Activated CD8-positive, alpha-beta memory T cell treated with anti-CD3 and anti-CD28 coated beads, Interleukin-2, amount 10 ng/mL, durations not matched to agents 7 days and 5 days (primary cell): ENCODE measurements around the gene MPPE1. TPM values are rescaled to one million over a fixed set of nuclear protein-coding genes. Genes with fewer than 3 reads are reported as not detected.

ENCODE experiments used
- ATAC-seq: fragments of 150-1000 bp; cut with Tn5 transposase; one replicate; pipeline ENCODE4 v1.10.0; 2021; ENCODE audit warnings: moderate library complexity
- CTCF ChIA-PET: fragments of 350-600 bp; sonication (Branson Sonifier 250); formaldehyde crosslinking; loops from one replicate; lab custom pipeline; 2021; ENCODE audit warnings: antibody characterized with exemption; lab: Charles Lee
- DNase-seq: peaks from one replicate; pipeline ENCODE4 v3.0.0-alpha.2; 2020
- H3K27ac Mint-ChIP-seq: one replicate; pipeline ENCODE4 v1.8.0; 2021; ENCODE audit warnings: mild to moderate bottlenecking, mixed read lengths
- H3K27me3 Mint-ChIP-seq: one replicate; pipeline ENCODE4 v1.8.0; 2021; ENCODE audit warnings: mixed read lengths
- H3K36me3 Mint-ChIP-seq: one replicate; pipeline ENCODE4 v1.8.0; 2021; ENCODE audit warnings: mild to moderate bottlenecking, mixed read lengths
- H3K4me1 Mint-ChIP-seq: one replicate; pipeline ENCODE4 v1.8.0; 2021; ENCODE audit warnings: mixed read lengths
- H3K4me3 Mint-ChIP-seq: one replicate; pipeline ENCODE4 v1.8.0; 2021; ENCODE audit warnings: mild to moderate bottlenecking, moderate library complexity, mixed read lengths
- H3K9me3 Mint-ChIP-seq: one replicate; pipeline ENCODE4 v1.8.0; 2022; ENCODE audit warnings: low read depth, mixed read lengths
- total RNA-seq, 2 experiments: library from RNA; stranded (reverse); gene quantifications; one replicate each; pipeline ENCODE4 v1.2.3, GENCODE V29; 2021

The MPPE1 gene, protein sequence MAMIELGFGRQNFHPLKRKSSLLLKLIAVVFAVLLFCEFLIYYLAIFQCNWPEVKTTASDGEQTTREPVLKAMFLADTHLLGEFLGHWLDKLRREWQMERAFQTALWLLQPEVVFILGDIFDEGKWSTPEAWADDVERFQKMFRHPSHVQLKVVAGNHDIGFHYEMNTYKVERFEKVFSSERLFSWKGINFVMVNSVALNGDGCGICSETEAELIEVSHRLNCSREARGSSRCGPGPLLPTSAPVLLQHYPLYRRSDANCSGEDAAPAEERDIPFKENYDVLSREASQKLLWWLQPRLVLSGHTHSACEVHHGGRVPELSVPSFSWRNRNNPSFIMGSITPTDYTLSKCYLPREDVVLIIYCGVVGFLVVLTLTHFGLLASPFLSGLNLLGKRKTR
- 10 to 100 TPM; 42.9 to 64.9 TPM for total RNA-seq

GRCh38 chr18:11908182-11909060, at the start of gene MPPE1:
TSS of gene MPPE1 (minus strand) at chr18:11908317. CDS start at chr18:11897264, 11,053 bp downstream.
- Mint-ChIP-seq H3K27me3 (no peaks in the 10 kb centered on the region), H3K4me1 (peaks cover 26% of the 10 kb centered on the region), H3K9me3 (no peaks in the 10 kb centered on the region), H3K4me3 (peak within 1 kb of the TSS; percentile 96), H3K27ac (peak within 1 kb of the TSS; percentile 95), H3K36me3 (peaks cover 13% of the 10 kb centered on the region)
- DNase-seq = peak; percentile 91
- CTCF ChIA-PET = interaction anchor here (1.4 to 2.7 kb wide), 2 partner anchors 13 to 87 kb away, joined by 3 to 9 read pairs; no protein-coding TSS in a partner anchor
- peak; percentile 95 for ATAC-seq

DNA sequence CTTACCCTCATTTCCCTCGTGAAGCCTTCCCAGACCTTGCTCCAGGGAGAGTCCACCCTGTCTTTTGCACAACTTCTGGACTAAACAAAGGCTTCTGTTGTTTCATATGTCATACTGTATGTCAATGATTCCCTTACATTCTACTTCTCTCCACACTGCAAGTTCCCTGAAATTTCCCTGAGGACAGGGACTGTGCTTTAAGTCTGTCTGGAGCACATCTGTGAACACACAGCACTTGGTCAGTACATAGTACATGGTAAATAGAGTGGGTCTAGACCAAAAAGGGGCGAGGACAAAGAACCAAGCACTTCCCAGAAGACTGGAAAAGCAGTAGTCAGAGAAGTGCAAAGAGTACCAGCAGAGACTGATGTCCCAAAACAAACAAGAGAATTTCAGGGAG, 49.5 kb upstream of the MPPE1 start:
- H3K36me3 Mint-ChIP-seq = peaks cover 2% of the 10 kb centered on the region
- H3K4me3 Mint-ChIP-seq = no peak overlapping the region
- H3K9me3 Mint-ChIP-seq = peaks cover 10% of the 10 kb centered on the region
- H3K27me3 Mint-ChIP-seq = peaks cover 2% of the 10 kb centered on the region
- CTCF ChIA-PET = no interaction called here
- DNase-seq (no peak), ATAC-seq (no peak)
- peaks cover 2% of the 10 kb centered on the region for H3K4me1 Mint-ChIP-seq
- H3K27ac Mint-ChIP-seq = no peak overlapping the region

DNA sequence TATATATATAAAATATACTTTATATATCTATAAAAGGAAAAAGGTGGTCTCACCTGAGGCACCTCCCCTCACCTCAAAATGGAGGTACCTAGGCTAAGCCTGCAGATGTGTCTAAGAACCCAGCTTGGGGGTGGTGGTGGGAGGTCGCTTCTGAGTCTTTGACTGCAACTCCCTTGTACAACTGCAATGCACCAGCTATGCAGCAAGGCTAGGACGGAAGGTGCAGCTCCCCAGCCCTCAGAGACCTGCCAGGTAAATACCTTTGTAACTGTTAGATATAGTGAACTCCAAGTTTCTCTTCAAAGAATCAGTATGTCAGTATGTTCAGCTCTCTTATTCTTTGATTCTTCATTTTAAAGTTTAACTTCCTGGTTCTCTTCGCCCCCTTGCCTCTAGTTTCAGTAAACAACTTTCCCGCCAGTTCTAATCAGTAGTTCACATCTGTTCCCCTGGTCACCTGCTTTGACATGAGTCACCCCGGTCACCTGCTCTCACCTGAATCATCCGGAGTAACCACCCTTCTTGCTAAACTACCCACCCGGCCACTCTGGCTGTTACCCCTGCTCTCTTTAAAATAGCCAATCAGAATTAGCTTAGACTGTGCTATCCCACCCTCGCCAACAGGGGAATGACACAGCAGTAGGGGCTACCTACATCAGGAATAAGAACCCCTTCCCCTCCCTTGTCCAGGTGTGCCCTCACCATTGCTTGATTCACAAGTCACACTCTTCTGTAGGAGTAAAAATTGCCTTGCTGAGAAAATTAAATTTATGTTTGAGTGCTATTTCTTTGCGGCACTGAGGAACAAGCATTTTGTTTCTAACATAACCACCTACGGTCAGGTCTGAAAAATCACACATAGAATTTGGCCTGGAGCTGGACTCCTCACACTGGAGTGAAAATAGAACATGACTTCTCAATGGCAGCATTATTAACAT, 48.5 kb upstream of the MPPE1 start:
- Mint-ChIP-seq H3K4me1 (peaks cover 2% of the 10 kb centered on the region), H3K36me3 (peaks cover 2% of the 10 kb centered on the region), H3K27me3 (no peaks in the 10 kb centered on the region), H3K9me3 (peaks cover 10% of the 10 kb centered on the region), H3K27ac (no peak overlapping the region), H3K4me3 (no peak overlapping the region)
- DNase-seq (no peak), ATAC-seq (no peak)
- CTCF ChIA-PET = no interaction called here

DNA sequence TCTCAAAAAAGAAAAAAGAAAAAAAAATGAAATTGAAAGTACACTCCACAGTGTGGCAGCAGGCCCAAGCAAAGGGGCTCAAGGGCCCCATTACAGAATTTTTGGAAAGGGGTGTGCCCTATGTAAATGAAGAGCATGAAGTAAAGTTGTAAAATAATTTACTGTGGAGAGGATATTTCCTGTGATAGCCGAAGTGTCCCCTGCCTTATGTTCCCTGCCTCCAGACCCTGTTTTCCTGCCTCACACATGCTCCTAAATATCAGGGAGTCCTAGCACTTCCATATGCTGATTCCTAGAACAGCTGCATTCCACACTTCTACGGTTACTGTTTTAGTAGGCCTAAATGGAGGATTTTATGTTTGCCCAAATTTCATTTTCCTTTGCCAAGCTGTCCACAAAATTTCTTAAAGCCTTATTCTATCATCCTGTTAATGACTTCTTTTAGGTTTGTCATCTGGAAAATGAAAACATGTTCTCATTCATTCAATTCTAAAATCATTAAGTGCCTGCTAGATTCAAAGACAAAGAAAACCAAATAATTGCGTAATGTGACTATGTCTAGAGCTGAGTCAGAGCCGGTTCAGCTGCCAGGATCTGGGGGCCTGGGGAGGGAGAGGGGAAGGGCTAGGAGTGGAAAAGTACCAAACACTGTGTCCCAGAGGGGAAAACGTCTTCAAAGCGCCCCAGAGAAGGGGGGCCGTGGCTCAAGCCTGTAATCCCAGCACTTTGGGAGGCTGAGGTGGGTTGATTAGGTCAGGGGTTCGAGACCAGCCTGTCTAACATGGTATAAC, 47.3 kb upstream of the MPPE1 start:
- no peak for DNase-seq
- CTCF ChIA-PET = interaction anchor here (0.5 to 1.7 kb wide), 2 partner anchors 17 to 1489 kb away, joined by 3 to 6 read pairs; no protein-coding TSS in a partner anchor
- Mint-ChIP-seq H3K4me1 (peaks cover 2% of the 10 kb centered on the region), H3K36me3 (peaks cover 2% of the 10 kb centered on the region), H3K9me3 (peaks cover 10% of the 10 kb centered on the region), H3K27ac (no peak overlapping the region), H3K27me3 (no peaks in the 10 kb centered on the region), H3K4me3 (no peak overlapping the region)
- no peak for ATAC-seq

GRCh38 chr18:11953113-11953512, 45.0 kb upstream of the MPPE1 start:
- peaks cover 2% of the 10 kb centered on the region for H3K4me1 Mint-ChIP-seq
- H3K4me3 Mint-ChIP-seq = no peak overlapping the region
- DNase-seq (no peak), ATAC-seq (no peak)
- H3K27ac Mint-ChIP-seq = no peak overlapping the region
- H3K36me3 Mint-ChIP-seq = peaks cover 2% of the 10 kb centered on the region
- H3K9me3 Mint-ChIP-seq = peaks cover 10% of the 10 kb centered on the region
- H3K27me3 Mint-ChIP-seq = no peaks in the 10 kb centered on the region
- CTCF ChIA-PET = interaction anchor here (5.4 kb wide), 1 partner anchor 15 kb away, joined by 32 read pairs; no protein-coding TSS in a partner anchor

DNA sequence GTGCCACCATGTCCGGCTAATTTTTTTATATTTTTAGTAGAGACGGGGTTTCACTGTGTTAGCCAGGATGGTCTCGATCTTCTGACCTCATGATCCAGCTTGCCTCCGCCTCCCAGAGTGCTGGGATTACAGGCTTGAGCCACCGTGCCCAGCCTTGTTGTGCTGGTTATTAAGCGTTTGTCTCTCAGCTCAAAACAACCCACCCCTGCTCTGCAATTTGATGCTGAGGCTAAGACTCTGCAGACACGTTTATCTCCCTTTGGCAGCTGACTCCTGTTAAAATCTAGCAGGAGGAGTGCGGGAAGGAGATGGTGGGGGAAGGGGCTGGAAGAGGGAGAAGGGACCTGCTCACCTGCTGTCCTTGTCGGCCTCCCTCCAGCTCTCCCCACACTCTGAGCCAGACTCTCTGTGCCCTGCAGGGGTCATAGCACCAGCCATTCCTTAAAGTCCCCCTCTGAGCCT, 43.3 kb upstream of the MPPE1 start:
- Mint-ChIP-seq H3K9me3 (no peaks in the 10 kb centered on the region), H3K27ac (no peak overlapping the region), H3K27me3 (no peaks in the 10 kb centered on the region), H3K4me3 (no peak overlapping the region), H3K4me1 (peaks cover 10% of the 10 kb centered on the region), H3K36me3 (no peaks in the 10 kb centered on the region)
- CTCF ChIA-PET = interaction anchor here (1.2 to 5.4 kb wide), 2 partner anchors 14 to 44 kb away, joined by 6 to 32 read pairs; no protein-coding TSS in a partner anchor
- DNase-seq (no peak), ATAC-seq (no peak)

- no peak overlapping the region for H3K4me3 Mint-ChIP-seq
- CTCF ChIA-PET = interaction anchor here (0.6 to 5.4 kb wide), 3 partner anchors 13 to 45 kb away, joined by 3 to 32 read pairs (median 6); no protein-coding TSS in a partner anchor
- no peaks in the 10 kb centered on the region for H3K36me3 Mint-ChIP-seq
- H3K9me3 Mint-ChIP-seq = no peaks in the 10 kb centered on the region
- H3K4me1 Mint-ChIP-seq = peaks cover 13% of the 10 kb centered on the region
- H3K27me3 Mint-ChIP-seq = no peaks in the 10 kb centered on the region
- ATAC-seq (no peak), DNase-seq (no peak)
- no peak overlapping the region for H3K27ac Mint-ChIP-seq
These were observed 42.7 kb upstream of the MPPE1 start for GRCh38 chr18:11950824-11951223.

GRCh38 chr18:11948852-11949523, 40.9 kb upstream of the MPPE1 start:
- H3K27ac Mint-ChIP-seq = no peak overlapping the region
- H3K4me3 Mint-ChIP-seq = no peak overlapping the region
- no peaks in the 10 kb centered on the region for H3K9me3 Mint-ChIP-seq
- no peaks in the 10 kb centered on the region for H3K27me3 Mint-ChIP-seq
- CTCF ChIA-PET = interaction anchor here (0.9 to 5.4 kb wide), 4 partner anchors 11 to 39 kb away, joined by 3 to 32 read pairs (median 4); partner anchors contain the start of gene IMPA2
- no peak for DNase-seq
- no peaks in the 10 kb centered on the region for H3K36me3 Mint-ChIP-seq
- H3K4me1 Mint-ChIP-seq = peaks cover 11% of the 10 kb centered on the region
- no peak for ATAC-seq

GRCh38 chr18:11947214-11948191, 39.4 kb upstream of the MPPE1 start:
- H3K36me3 Mint-ChIP-seq = no peaks in the 10 kb centered on the region
- peak; percentile 93 for ATAC-seq
- peak overlapping the region; percentile 72 for H3K4me3 Mint-ChIP-seq
- no peaks in the 10 kb centered on the region for H3K9me3 Mint-ChIP-seq
- DNase-seq = peak; percentile 81
- H3K4me1 Mint-ChIP-seq = peaks cover 13% of the 10 kb centered on the region
- peak overlapping the region; percentile 76 for H3K27ac Mint-ChIP-seq
- no peaks in the 10 kb centered on the region for H3K27me3 Mint-ChIP-seq
- CTCF ChIA-PET = interaction anchor here (1.3 to 5.4 kb wide), 5 partner anchors 10 to 214 kb away, joined by 4 to 32 read pairs (median 17); partner anchors contain the start of gene IMPA2

GRCh38 chr18:11946756-11947155, 38.6 kb upstream of the MPPE1 start:
- H3K9me3 Mint-ChIP-seq = no peaks in the 10 kb centered on the region
- DNase-seq (no peak), ATAC-seq (no peak)

More at GRCh38 chr18:11946756-11947155, 38.6 kb upstream of the MPPE1 start:
- Mint-ChIP-seq H3K27ac (peak overlapping the region; percentile 36), H3K4me3 (peak overlapping the region; percentile 72), H3K36me3 (no peaks in the 10 kb centered on the region), H3K27me3 (no peaks in the 10 kb centered on the region), H3K4me1 (peaks cover 13% of the 10 kb centered on the region)
- CTCF ChIA-PET = interaction anchor here (0.5 to 3.6 kb wide), 5 partner anchors 9 to 81 kb away, joined by 4 to 18 read pairs (median 6); partner anchors contain the start of gene IMPA2
